SK-MEL-5 (cell line): ENCODE results near the gene PBRM1. TPM values are rescaled to one million over a fixed set of nuclear protein-coding genes. Genes with fewer than 3 reads are reported as not detected.

Experiments
- DNase-seq: peaks from one replicate; pipeline ENCODE4 v3.0.0-alpha.2; 2016; ENCODE audit warnings: low read depth, low spot score
- in situ Hi-C: cut with HindIII; loops from 2 replicates; pipeline ENCODE4 v1.10.0; 2016; ENCODE audit warnings: low sequenced_read_pairs, high pct_unique_total_duplicates, low pct_unique_long_range_greater_than_20kb
- small RNA-seq, 2 experiments: library from RNA; depleted of rRNA; stranded (forward); fragments of <200 nt; gene quantifications; one replicate each; pipeline ENCODE3, GENCODE V24; 2014
- total RNA-seq: library from RNA; depleted of rRNA; stranded (reverse); fragments of >200 nt; shearing (Covaris generic); gene quantifications from 2 replicates; pipeline ENCODE4 v1.2.3, GENCODE V29; 2014; rRNA removed

The PBRM1 gene
- total RNA-seq, 1 experiment from 2014 or later: 41.7 TPM

DNA sequence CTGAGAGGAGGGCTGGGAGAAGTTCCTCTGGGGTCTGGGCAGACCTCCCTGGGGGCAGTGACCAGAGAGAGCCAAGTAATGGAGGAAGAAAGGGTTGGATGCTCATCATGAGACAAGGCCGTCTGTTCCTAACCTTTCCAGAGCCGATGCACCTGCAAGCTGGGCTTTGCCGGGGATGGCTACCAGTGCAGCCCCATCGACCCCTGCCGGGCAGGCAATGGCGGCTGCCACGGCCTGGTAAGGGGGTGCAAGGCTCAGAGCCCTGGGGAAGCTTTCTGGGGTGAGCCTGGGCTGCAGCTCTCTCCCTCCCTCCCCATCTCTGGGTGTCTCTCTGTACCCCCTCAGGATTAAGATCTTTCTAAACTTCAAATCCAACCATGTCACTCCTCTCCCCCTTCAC, 174.2 kb downstream of the PBRM1 start:
- no peak for DNase-seq

DNA sequence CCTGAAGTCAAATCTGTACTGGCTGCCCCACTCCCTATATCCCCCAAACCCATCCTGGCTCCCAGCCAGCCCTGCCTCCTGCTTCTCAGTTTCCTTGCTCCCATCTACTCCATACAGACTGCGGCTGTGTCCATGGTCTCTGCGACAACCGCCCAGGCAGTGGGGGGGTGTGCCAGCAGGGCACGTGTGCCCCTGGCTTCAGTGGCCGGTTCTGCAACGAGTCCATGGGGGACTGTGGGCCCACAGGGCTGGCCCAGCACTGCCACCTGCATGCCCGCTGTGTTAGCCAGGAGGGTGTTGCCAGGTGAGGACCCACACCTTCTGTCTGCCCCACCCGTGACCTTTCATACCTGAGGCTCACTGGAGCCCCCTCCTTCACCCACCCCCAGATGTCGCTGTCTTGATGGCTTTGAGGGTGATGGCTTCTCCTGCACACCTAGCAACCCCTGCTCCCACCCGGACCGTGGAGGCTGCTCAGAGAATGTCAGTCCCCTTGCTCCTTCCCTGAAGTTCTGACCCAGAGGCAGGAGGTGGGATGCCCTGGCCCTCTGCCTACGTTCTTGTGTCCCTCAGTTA, 175.9 kb downstream of the PBRM1 start:
- no peak for DNase-seq
- in situ Hi-C loops: no loop called here

More for the DNA sequence above, 174.2 kb downstream of the PBRM1 start:
- in situ Hi-C loops: no loop called here

- DNase-seq: no peak
- in situ Hi-C loops: no loop called here
Measured at GRCh38 chr3:52507359-52507758, 178.4 kb downstream of the PBRM1 start.

- DNase-seq: no peak
- in situ Hi-C loops: no loop called here
Measured at GRCh38 chr3:52506266-52506966, 179.3 kb downstream of the PBRM1 start.

DNA sequence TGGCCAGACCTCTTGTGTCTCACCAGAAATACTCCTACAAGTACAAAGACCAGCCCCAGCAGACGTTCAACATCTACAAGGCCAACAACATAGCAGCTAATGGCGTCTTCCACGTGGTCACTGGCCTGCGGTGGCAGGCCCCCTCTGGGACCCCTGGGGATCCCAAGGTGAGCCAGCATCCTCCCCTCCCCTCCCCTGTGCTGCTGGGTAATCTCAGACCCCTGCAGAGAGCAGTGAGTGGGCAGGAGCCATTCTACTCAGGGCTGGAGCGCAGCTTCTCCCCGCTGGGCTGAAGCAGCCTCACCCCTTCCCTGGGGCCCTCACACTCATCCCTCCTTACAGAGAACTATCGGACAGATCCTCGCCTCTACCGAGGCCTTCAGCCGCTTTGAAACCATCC, 180.7 kb downstream of the PBRM1 start:
- in situ Hi-C loops: no loop called here
- no peak for DNase-seq

DNA sequence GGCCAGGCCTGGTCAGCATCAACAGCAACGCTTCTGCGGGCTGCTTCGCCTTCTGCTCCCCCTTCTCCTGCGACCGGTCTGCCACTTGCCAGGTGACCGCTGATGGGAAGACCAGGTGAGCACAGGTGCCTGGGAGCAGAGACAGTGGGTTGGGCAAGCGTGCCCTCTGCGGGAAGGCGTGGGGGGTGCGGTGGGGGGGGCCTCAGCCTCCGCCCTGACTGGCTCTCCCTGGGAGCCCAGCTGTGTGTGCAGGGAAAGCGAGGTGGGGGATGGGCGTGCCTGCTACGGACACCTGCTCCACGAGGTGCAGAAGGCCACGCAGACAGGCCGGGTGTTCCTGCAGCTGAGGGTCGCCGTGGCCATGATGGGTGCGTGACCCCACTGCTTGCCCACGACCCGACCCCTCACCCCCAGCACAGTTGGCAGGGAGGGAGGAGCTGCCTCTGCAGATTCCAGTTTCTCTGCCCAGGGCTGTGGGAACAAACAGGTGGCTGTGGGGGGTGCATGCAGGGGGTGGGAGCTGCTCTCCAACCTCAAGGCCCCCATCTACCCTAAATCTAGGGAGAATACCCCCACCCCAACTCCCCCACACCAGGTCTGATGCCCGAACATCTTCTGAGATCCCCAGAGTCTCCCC, 181.8 kb downstream of the PBRM1 start:
- DNase-seq: no peak
- in situ Hi-C loops: no loop called here

- DNase-seq: no peak
- in situ Hi-C loops: no loop called here
Measured at GRCh38 chr3:52502808-52503350, 182.8 kb downstream of the PBRM1 start.

GRCh38 chr3:52502001-52502400, 183.7 kb downstream of the PBRM1 start:
- no peak for DNase-seq
- in situ Hi-C loops: no loop called here

DNA sequence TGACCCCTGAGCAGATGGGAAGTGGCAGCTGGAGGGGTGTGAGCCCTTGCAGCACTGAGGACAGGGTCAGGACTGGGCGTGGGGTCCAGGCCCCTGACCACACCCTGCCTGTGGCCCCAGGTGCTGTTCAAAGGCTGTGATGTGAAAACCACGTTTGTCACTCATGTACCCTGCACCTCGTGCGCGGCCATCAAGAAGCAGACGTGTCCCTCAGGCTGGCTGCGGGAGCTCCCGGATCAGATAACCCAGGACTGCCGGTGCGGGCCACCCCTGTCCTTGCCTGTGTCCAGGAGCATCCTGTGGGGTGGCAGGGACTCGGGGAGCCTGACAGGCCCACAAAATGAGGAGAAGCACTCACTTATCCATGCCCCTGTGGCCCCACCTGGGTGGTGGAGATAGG, 184.7 kb downstream of the PBRM1 start:
- in situ Hi-C loops: no loop called here
- no peak for DNase-seq

DNA sequence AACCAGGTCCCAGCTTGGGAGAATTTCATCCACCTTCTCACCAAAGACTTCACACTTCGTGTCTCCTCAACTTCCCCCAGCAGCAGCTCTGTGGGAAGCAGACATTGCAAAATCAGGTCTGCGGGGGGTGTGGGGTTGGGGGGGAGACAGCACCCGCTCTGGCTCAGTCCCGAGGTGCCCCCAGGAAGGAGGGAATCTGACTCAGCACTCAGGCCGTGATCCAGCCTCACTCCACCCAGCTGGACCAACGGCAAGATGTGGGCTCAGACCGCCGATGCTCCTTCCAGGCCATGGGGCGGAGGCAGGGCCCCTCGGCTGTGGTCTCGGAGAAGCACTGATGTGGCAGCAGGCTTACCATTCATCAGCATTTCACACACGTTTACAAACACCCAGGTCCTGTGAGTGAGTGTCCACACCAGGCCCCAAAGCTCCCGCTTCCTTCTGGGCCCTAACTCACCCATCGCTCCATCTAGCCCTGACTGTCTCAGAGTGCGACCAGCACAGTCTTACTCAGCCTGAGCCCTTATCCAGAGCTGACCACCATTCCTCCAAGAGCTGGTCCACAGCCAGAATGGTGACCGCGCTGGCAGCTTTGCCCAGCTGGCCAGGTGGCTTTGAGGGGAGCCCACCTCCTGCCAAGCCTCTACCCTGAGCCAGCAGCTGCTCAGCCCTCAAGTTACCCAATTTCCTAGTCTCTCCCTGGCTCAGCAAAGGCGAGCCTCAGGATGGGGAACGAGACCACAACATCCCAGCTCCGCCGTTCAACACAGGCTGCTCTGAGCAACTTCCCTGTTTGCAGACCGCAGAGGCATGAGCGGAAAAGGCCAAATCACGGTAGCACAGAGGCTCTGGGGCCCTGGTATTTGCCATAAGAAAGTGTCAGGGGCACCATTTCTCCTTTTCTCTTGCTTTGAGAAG, 187.3 kb downstream of the PBRM1 start:
- DNase-seq: no peak
- in situ Hi-C loops: no loop called here

- no peak for DNase-seq
- in situ Hi-C loops: no loop called here
Measured at GRCh38 chr3:52495777-52496602, 189.7 kb downstream of the PBRM1 start.

Small RNAs within 50 kb of the gene (small RNA-seq; reads per million reads assigned to genes)
- gene AC006254.2: 0 reads per million in 2 experiments
- gene RF00569: 1,044 to 8,398 reads per million in 2 experiments
- 0 reads per million in 2 experiments for gene RF01183
- 0 reads per million in 2 experiments for gene RNU6-856P
- 0 reads per million in 2 experiments for gene RNU6ATAC16P
- gene SNORD19: 0.05 to 0.15 reads per million in 2 experiments
- 0 reads per million in 2 experiments for gene SNORD19B
- 513 to 6,769 reads per million in 2 experiments for gene SNORD69

Other genes with a start within 250 kb of the PBRM1 start
- 0.40 and 0.43 TPM in 2 replicates for gene SEMA3G, start 240.8 kb downstream of the PBRM1 start, total RNA-seq
- gene TNNC1, start 231.9 kb downstream of the PBRM1 start, total RNA-seq: 0.24 and 0.42 TPM in 2 replicates
- 17.7 and 19.9 TPM in 2 replicates for gene NISCH, start 230.3 kb downstream of the PBRM1 start, total RNA-seq
- gene STAB1, start 190.6 kb downstream of the PBRM1 start, total RNA-seq: not detected in 2 replicates
- gene NT5DC2, start 152.1 kb downstream of the PBRM1 start, total RNA-seq: 34.2 and 42.7 TPM in 2 replicates
- 6.6 and 11.0 TPM in 2 replicates for gene UQCC5, start 149.3 kb downstream of the PBRM1 start, total RNA-seq
- gene GNL3, start 119 bp upstream of the PBRM1 start, total RNA-seq: 199 TPM in 2 replicates
- 81.1 and 82.0 TPM in 2 replicates for gene GLT8D1, start 19.9 kb upstream of the PBRM1 start, total RNA-seq
- 443 and 451 TPM in 2 replicates for gene SPCS1, start 20.2 kb upstream of the PBRM1 start, total RNA-seq
- 28.7 and 32.7 TPM in 2 replicates for gene NEK4, start 85.0 kb upstream of the PBRM1 start, total RNA-seq
- not detected in 2 replicates for gene ITIH1, start 91.7 kb upstream of the PBRM1 start, total RNA-seq
- 0.26 TPM in 1 of 2 replicates, not detected in the other for gene ITIH3, start 108.9 kb upstream of the PBRM1 start, total RNA-seq
- gene ITIH4, start 144.8 kb upstream of the PBRM1 start, total RNA-seq: 0.21 TPM in 1 of 2 replicates, not detected in the other
- 0.43 TPM in 1 of 2 replicates, not detected in the other for gene MUSTN1, start 149.1 kb upstream of the PBRM1 start, total RNA-seq
- 17.2 and 18.0 TPM in 2 replicates for gene STIMATE, start 211.6 kb upstream of the PBRM1 start, total RNA-seq